ENCODE data around the gene LMO3. TPM values are rescaled to one million over a fixed set of nuclear protein-coding genes. Genes with fewer than 3 reads are reported as not detected.

LMO3 gene
- total and polyA plus RNA-seq, 2 of the 8 experiments (the other 6 are each of a cell fraction or from before 2014, with no cell fraction given), result 4.7 to 16.7 TPM

GRCh38 chr12:16610743-16611142 lies 4.8 kb upstream of the LMO3 start (continued):
- TF ChIP-seq KDM1A (IDR thresholded peaks at IDR 0.05; ENCODE audit: borderline replicate concordance, low read length) (no peak), ATF3 (IDR thresholded peaks at IDR 0.05; ENCODE audit: insufficient read depth, low read depth, low read length) (no peak), CEBPB (IDR thresholded peaks at IDR 0.05; ENCODE audit: low read depth, low read length) (no peak), RAD21 (IDR thresholded peaks at IDR 0.05 in 1 of 2, conservative IDR thresholded peaks at IDR 0.05 in 1 of 2; ENCODE audit: low read depth in 2 of 2, low read length in 2 of 2) (no peak)

All from H1 (cell line).